Panc1 (cell line): ENCODE measurements around the gene WWOX. TPM values are rescaled to one million over a fixed set of nuclear protein-coding genes. Genes with fewer than 3 reads are reported as not detected.

Source experiments
- ATAC-seq: fragments of 200-7000 bp; cut with Tn5 transposase; 2 replicates; pipeline ENCODE4 v1.9.1; 2020; ENCODE audit warnings: mild to moderate bottlenecking, moderate library complexity
- BruUV-seq: library from RNA; stranded (reverse); fragments of 400-500 nt; replicated peaks from 2 replicates; lab custom pipeline; 2021; lab: Mats Ljungman, UMichigan
- CTCF ChIA-PET: fragments of 300-600 bp; sonication (Branson Sonifier 250); formaldehyde crosslinking; loops from one replicate; lab custom pipeline; 2022; ENCODE audit warnings: antibody characterized with exemption; lab: Charles Lee
- POLR2A ChIA-PET: fragments of 300-600 bp; sonication (Branson Sonifier 250); formaldehyde crosslinking; loops from one replicate; lab custom pipeline; 2022; ENCODE audit warnings: antibody characterized with exemption; lab: Charles Lee
- DNase-seq: peaks from one replicate; pipeline ENCODE4 v3.0.0-alpha.2; 2010; ENCODE audit warnings: low read depth, low spot score
- H3K27ac ChIP-seq: 2 replicates; pipeline ENCODE4 v1.5.1; 2011; ENCODE audit warnings: mild to moderate bottlenecking, low read length, inconsistent platforms
- H3K27me3 ChIP-seq: fragments of 200-500 bp; sonication (Bioruptor generic); 2 replicates; pipeline ENCODE4 v1.6.0; 2014; ENCODE audit warnings: low read length, inconsistent platforms; ENCODE audit not compliant: control insufficient read depth, insufficient read depth
- H3K36me3 ChIP-seq: fragments of 200-500 bp; sonication (Bioruptor generic); 2 replicates; pipeline ENCODE4 v1.5.1; 2014; ENCODE audit warnings: inconsistent platforms, mild to moderate bottlenecking, low read length, moderate library complexity; ENCODE audit not compliant: control insufficient read depth, insufficient read depth
- H3K4me1 ChIP-seq: 2 replicates; pipeline ENCODE4 v1.5.1; 2011; ENCODE audit warnings: inconsistent platforms, mild to moderate bottlenecking, low read length, moderate library complexity; ENCODE audit not compliant: control insufficient read depth, insufficient read depth
- H3K4me3 ChIP-seq, 2 experiments: 2 replicates each; pipeline ENCODE4 v1.5.1; 2011 to 2012; ENCODE audit warnings: low read depth in 2 of 2, low read length in 2 of 2, mild to moderate bottlenecking in 2 of 2, inconsistent platforms in 1 of 2, moderate library complexity in 1 of 2
- H3K9me3 ChIP-seq: fragments of 200-500 bp; sonication (Bioruptor generic); 2 replicates; pipeline ENCODE4 v1.5.1; 2014; ENCODE audit warnings: low read depth, mild to moderate bottlenecking, inconsistent platforms, low read length, moderate library complexity; ENCODE audit not compliant: control insufficient read depth, insufficient read depth
- POLR2AphosphoS5 ChIP-seq: IDR thresholded peaks from 2 replicates; pipeline ENCODE4 v1.6.1; 2012; ENCODE audit warnings: mild to moderate bottlenecking, low read depth, low read length, moderate library complexity
- REST ChIP-seq, 2 experiments: IDR thresholded peaks; 2 replicates each; pipeline ENCODE4 v1.6.1; 2011 to 2012; ENCODE audit warnings: low read depth in 2 of 2, control low read depth in 1 of 2, low read length in 1 of 2, mild to moderate bottlenecking in 1 of 2, moderate library complexity in 1 of 2; ENCODE audit not compliant: insufficient read depth in 1 of 2
- SIN3A ChIP-seq: IDR thresholded peaks from 2 replicates; pipeline ENCODE4 v1.6.1; 2012; ENCODE audit warnings: low read depth, mild to moderate bottlenecking, low read length, moderate library complexity, borderline replicate concordance; ENCODE audit not compliant: insufficient read depth
- TCF7L2 ChIP-seq: IDR thresholded peaks from 2 replicates; pipeline ENCODE4 v1.6.1; 2011; ENCODE audit warnings: mild to moderate bottlenecking, low read depth, low read length, inconsistent platforms
- in situ Hi-C: cut with HindIII; loops from 2 replicates; pipeline ENCODE4 v1.10.0; 2016; ENCODE audit warnings: low sequenced_read_pairs, low pct_unique_long_range_greater_than_20kb
- intact Hi-C: fragments of 100-400 bp; cut with micrococcal nuclease; formaldehyde crosslinking; loops from one replicate; pipeline ENCODE4 v1.10.0; 2022; ENCODE audit not compliant: unreplicated experiment
- total RNA-seq: library from RNA; stranded (reverse); gene quantifications from one replicate; pipeline ENCODE4 v1.2.1, GENCODE V29; 2021; ENCODE audit not compliant: unreplicated experiment
- TF ChIP-seq, protein P1 (sequence below): fragments of 450-650 bp; IDR thresholded peaks from 2 replicates; pipeline ENCODE4 v1.5.1; 2017; ENCODE audit warnings: mild to moderate bottlenecking

Gene WWOX
- total RNA-seq, 1 experiment from 2014 or later, result 12.5 TPM

GRCh38 chr16:78212674-78213073 lies 113.2 kb downstream of the WWOX start:
- no peaks in the 10 kb centered on the region for H3K27me3 ChIP-seq
- in situ Hi-C loops, result no loop called here
- BruUV-seq, result no TSS peak
- no peaks in the 10 kb centered on the region; the same call in 1 of the 2 replicates for H3K4me1 ChIP-seq
- intact Hi-C loops, result no loop called here
- no peak overlapping the region for H3K4me3 ChIP-seq
- no peak for DNase-seq
- no peak overlapping the region for H3K27ac ChIP-seq
- no peaks in the 10 kb centered on the region for H3K36me3 ChIP-seq
- ATAC-seq, result no peak
- H3K9me3 ChIP-seq, result no peaks in the 10 kb centered on the region
- POLR2A ChIA-PET, result no interaction called here
- CTCF ChIA-PET, result no interaction called here
- TF ChIP-seq, protein P1, sequence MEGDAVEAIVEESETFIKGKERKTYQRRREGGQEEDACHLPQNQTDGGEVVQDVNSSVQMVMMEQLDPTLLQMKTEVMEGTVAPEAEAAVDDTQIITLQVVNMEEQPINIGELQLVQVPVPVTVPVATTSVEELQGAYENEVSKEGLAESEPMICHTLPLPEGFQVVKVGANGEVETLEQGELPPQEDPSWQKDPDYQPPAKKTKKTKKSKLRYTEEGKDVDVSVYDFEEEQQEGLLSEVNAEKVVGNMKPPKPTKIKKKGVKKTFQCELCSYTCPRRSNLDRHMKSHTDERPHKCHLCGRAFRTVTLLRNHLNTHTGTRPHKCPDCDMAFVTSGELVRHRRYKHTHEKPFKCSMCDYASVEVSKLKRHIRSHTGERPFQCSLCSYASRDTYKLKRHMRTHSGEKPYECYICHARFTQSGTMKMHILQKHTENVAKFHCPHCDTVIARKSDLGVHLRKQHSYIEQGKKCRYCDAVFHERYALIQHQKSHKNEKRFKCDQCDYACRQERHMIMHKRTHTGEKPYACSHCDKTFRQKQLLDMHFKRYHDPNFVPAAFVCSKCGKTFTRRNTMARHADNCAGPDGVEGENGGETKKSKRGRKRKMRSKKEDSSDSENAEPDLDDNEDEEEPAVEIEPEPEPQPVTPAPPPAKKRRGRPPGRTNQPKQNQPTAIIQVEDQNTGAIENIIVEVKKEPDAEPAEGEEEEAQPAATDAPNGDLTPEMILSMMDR, result no peak

GRCh38 chr16:78213751-78214150 lies 114.3 kb downstream of the WWOX start:
- H3K4me1 ChIP-seq, result no peaks in the 10 kb centered on the region; the same call in 1 of the 2 replicates
- POLR2A ChIA-PET, result no interaction called here
- H3K36me3 ChIP-seq, result no peaks in the 10 kb centered on the region

More at GRCh38 chr16:78213751-78214150, 114.3 kb downstream of the WWOX start:
- Histone ChIP-seq H3K27me3 (no peaks in the 10 kb centered on the region), H3K9me3 (no peaks in the 10 kb centered on the region), H3K4me3 (no peak overlapping the region), H3K27ac (no peak overlapping the region)
- TF ChIP-seq, protein P1, result no peak
- TF ChIP-seq TCF7L2 (no peak), REST (IDR thresholded peaks at IDR 0.05; ENCODE audit: insufficient read depth in 1 of 2, low read depth in 2 of 2, low read length in 1 of 2) (no peak), POLR2AphosphoS5 (no peak), SIN3A (no peak)
- DNase-seq (no peak), ATAC-seq (no peak)
- CTCF ChIA-PET, result no interaction called here
- BruUV-seq, result no TSS peak
- in situ Hi-C loops (no loop called here), intact Hi-C loops (no loop called here)
